Psoas muscle (tissue), 8 donors: Measurements from ENCODE around the gene PITPNB. TPM values are rescaled to one million over a fixed set of nuclear protein-coding genes. Genes with fewer than 3 reads are reported as not detected.

Experiments
- ATAC-seq, 4 donors: fragments of 200-7000 bp; cut with Tn5 transposase; one replicate each; pipeline ENCODE4 v1.9.1; 2020; ENCODE audit warnings: moderate library complexity in 3 of 4, mild to moderate bottlenecking in 2 of 4
- DNase-seq, 2 donors: peaks; one replicate each; pipeline ENCODE4 v3.0.0-alpha.2; 2020
- H3K27ac ChIP-seq: fragments of 200-600 bp; one replicate; pipeline ENCODE4 v1.8.0; 2022
- H3K27me3 ChIP-seq, 3 donors: fragments of 200-600 bp in 1 of 3; one replicate each; pipeline versions ENCODE4 v1.6.1 to v1.8.0; 2013 to 2022; ENCODE audit warnings: low read length in 2 of 3, mild to moderate bottlenecking in 2 of 3, moderate library complexity in 1 of 3; ENCODE audit not compliant: insufficient read depth in 3 of 3
- H3K36me3 ChIP-seq, 2 donors: fragments of 200-600 bp in 1 of 2; one replicate each; pipeline versions ENCODE4 v1.6.1 to v1.8.0; 2013 to 2022; ENCODE audit warnings: low read depth in 1 of 2, mild to moderate bottlenecking in 1 of 2, moderate library complexity in 1 of 2; ENCODE audit not compliant: insufficient read depth in 1 of 2
- H3K4me1 ChIP-seq: fragments of 200-600 bp; one replicate; pipeline ENCODE4 v1.8.0; 2022
- H3K4me3 ChIP-seq: fragments of 200-600 bp; one replicate; pipeline ENCODE4 v1.8.0; 2022; ENCODE audit warnings: mild to moderate bottlenecking
- H3K9me3 ChIP-seq: fragments of 200-600 bp; one replicate; pipeline ENCODE4 v1.8.0; 2022
- WGBS, 3 donors: extraction: QIAGEN DNeasy Blood & Tissue Kit; methylation state at CpG; one replicate each; pipeline versions ENCODE4 v1.1.6 to v1.1.7; 2013; 5-methylcytosine and 5-hydroxymethylcytosine counted together
- intact Hi-C, 2 donors: fragments of 100-400 bp; cut with DNase I; formaldehyde crosslinking; loops; one replicate each; pipeline versions ENCODE4 v1.11.0 to v1.14.2; 2022
- polyA plus RNA-seq, 3 donors: library from polyadenylated mRNA; stranded (reverse); fragments of 200-250 nt; gene quantifications; one replicate each; pipeline ENCODE4 v1.2.3, GENCODE V29; 2013
- total RNA-seq, 4 donors: library from RNA; stranded (reverse); fragmentation: NEBNext Ultra II Directional in 2 of 4; extraction: Animal tissue kit (Norgen Biotek cat#: 25700) in 2 of 4; gene quantifications; one replicate each; pipeline versions ENCODE4 v1.2.1 to v1.2.4, GENCODE V29; 2021 to 2023
- TF ChIP-seq, protein P1 (sequence below): fragments of 200-600 bp; IDR thresholded peaks from one replicate; pipeline ENCODE4 v1.8.0; 2022; ENCODE audit warnings: antibody characterized with exemption
- donor health status: healthy with polysubstance abuse.
- donor health status: DM: no; HTN: no; CAD: no; lungs with moderate emphysema.
- donor health status: Bipolar disorder and iron deficiency.
- donor health status: healthy.
- donor health status: DM: yes; HTN: yes; CAD: no.
- donor health status: DM: no; HTN: no; CAD: no.
- donor health status: DM: no; HTN: no; CAD: no.
- donor health status: DM: yes; HTN: yes; CAD: no.

Gene PITPNB
- total and polyA plus RNA-seq, 7 donors: 14.8 to 54.5 (median 29.9) TPM

DNA sequence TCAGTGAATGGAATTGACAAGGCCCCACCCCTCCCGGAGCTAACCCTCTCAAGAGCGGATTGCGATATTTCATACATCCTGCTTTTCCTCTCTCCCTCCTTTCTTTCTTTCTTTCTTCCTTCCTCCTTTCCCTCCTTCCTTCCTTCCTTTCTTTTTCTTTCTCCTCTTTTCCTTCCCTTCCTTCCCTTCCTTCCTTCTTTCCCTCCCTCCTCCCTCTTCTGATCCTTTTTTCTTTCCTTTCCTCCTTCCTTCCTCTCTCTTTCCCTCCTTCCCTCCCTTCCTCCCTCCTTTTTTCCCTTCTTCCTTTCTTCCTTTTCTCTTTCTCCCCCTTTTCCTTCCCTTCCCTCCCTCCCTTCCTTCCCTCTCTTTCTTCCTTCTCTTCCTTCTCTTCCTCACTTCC lies 102.5 kb downstream of the PITPNB start:
- no peaks in the 10 kb centered on the region for H3K36me3 ChIP-seq
- no peaks in the 10 kb centered on the region for H3K4me1 ChIP-seq
- no peak for DNase-seq
- H3K9me3 ChIP-seq: no peaks in the 10 kb centered on the region
- WGBS, 3 donors: 87 to 94% (median 87%) methylated on average over 3 of the region's 3 CpGs
- ATAC-seq: no peak
- intact Hi-C loops: no loop called here
- H3K27ac ChIP-seq: no peak overlapping the region
- no peak overlapping the region for H3K4me3 ChIP-seq
- H3K27me3 ChIP-seq: no peaks in the 10 kb centered on the region
- TF ChIP-seq, protein P1, sequence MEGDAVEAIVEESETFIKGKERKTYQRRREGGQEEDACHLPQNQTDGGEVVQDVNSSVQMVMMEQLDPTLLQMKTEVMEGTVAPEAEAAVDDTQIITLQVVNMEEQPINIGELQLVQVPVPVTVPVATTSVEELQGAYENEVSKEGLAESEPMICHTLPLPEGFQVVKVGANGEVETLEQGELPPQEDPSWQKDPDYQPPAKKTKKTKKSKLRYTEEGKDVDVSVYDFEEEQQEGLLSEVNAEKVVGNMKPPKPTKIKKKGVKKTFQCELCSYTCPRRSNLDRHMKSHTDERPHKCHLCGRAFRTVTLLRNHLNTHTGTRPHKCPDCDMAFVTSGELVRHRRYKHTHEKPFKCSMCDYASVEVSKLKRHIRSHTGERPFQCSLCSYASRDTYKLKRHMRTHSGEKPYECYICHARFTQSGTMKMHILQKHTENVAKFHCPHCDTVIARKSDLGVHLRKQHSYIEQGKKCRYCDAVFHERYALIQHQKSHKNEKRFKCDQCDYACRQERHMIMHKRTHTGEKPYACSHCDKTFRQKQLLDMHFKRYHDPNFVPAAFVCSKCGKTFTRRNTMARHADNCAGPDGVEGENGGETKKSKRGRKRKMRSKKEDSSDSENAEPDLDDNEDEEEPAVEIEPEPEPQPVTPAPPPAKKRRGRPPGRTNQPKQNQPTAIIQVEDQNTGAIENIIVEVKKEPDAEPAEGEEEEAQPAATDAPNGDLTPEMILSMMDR: no peak

DNA sequence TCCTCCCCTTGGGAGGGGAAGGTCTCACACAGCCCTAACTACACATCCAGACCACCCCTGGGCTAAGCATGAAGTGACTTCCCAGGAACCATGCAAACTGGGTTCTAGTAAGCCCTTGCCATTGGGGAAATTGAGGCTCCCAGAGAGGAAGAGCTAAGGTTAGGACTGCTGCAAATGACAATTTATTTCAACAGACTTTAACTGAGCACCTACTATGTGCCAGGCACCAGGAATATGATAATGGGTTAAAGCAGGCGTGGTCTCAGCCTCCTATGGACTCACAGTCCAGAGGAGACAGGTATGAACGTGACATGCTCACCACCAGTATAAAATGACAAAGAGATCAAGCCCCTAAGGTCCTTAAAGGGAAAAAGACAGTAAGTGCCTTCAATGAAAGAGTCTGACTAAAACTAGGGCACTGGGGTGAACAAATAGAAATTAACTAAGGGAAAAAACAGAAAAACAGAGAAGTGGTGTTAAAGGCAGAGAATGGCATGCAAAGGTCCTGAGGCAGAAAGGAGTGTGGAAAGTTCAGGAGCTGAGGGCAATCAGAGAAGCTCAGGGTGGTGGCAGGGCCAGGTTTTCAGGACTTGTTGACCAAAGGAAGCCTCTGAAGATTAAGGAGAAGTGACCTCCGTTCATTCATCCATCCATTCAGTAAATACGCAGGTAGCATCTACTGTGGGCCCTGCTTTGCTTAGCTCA lies 103.1 kb downstream of the PITPNB start:
- H3K9me3 ChIP-seq: no peaks in the 10 kb centered on the region
- H3K36me3 ChIP-seq: no peaks in the 10 kb centered on the region
- WGBS, 3 donors: 90 to 91% (median 91%) methylated on average over 4 of the region's 4 CpGs
- peaks cover 1% of the 10 kb centered on the region for H3K4me1 ChIP-seq
- no peaks in the 10 kb centered on the region for H3K27me3 ChIP-seq
- ATAC-seq (no peak), DNase-seq (no peak)
- TF ChIP-seq, protein P1: no peak
- intact Hi-C loops: no loop called here
- H3K27ac ChIP-seq: no peak overlapping the region
- H3K4me3 ChIP-seq: no peak overlapping the region

DNA sequence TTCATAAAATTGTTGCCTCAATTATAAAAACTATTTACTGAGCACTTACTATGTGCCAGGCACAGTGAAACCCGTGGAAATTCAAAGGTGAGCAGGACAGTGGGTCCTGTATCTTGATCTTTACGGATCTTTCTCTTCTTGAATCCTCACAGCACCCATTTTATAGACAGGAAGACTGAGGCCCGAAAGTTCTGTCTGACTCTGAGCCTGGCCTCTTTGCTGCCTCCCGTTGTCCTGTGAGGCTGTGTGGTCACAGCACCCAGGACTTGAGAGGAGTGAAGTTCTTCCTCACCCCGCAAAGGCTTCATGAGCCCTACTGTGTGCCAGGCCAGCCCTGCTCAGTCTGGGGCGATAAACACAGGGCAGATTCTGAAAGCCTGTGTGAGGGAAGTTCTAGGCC lies 104.1 kb downstream of the PITPNB start:
- intact Hi-C loops: no loop called here
- TF ChIP-seq, protein P1: no peak
- ATAC-seq (no peak), DNase-seq (no peak)
- H3K4me1 ChIP-seq: peaks cover 11% of the 10 kb centered on the region
- 89 to 92% (median 92%) methylated on average over 6 of the region's 6 CpGs for WGBS, 3 donors
- no peak overlapping the region for H3K4me3 ChIP-seq
- H3K27me3 ChIP-seq: no peaks in the 10 kb centered on the region
- no peak overlapping the region for H3K27ac ChIP-seq
- H3K9me3 ChIP-seq: no peaks in the 10 kb centered on the region
- H3K36me3 ChIP-seq: no peaks in the 10 kb centered on the region

DNA sequence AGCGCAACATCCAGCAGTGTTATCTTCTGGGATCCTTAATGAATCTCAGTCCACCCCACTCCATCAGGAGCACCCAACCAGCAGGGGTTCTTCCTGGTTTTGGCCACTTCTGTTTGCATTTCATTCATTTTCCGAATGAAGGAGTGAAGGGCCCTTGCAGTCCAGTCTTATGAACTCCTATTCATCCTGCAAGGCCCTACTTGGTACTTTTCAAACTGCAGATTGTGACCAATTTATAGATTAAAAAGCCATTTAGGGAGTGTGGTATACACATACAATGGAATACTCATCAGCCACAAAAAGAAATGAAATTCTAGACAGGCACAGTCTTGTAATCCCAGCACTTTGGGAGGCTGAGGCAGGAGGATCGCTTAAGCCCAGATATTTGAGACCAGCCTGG lies 107.3 kb downstream of the PITPNB start:
- WGBS, 3 donors: 92 to 99% (median 98%) methylated on average over 3 of the region's 3 CpGs

More for the DNA sequence above, 107.3 kb downstream of the PITPNB start:
- no peaks in the 10 kb centered on the region for H3K36me3 ChIP-seq
- no peak for DNase-seq
- ATAC-seq: no peak
- peaks cover 13% of the 10 kb centered on the region for H3K4me1 ChIP-seq
- H3K27ac ChIP-seq: no peak overlapping the region
- no peak overlapping the region for H3K4me3 ChIP-seq
- H3K27me3 ChIP-seq: peaks cover 0 to 2% (median 0%) of the 10 kb centered on the region in 3 donors
- H3K9me3 ChIP-seq: no peaks in the 10 kb centered on the region
- intact Hi-C loops: no loop called here
- TF ChIP-seq, protein P1: no peak
